Loucy (cell line): ENCODE results near the gene EIPR1.

ENCODE experiments used
- H2AFZ ChIP-seq: fragments of 200-600 bp; sonication (generic); 2 replicates; pipeline ENCODE4 v1.6.0; 2016; ENCODE audit warnings: antibody characterized with exemption, mild to moderate bottlenecking, low read length, moderate library complexity
- H3F3A ChIP-seq: fragments of 200-600 bp; 2 replicates; pipeline ENCODE4 v1.6.0; 2016; ENCODE audit warnings: antibody characterized with exemption, low read depth, mild to moderate bottlenecking
- H3K27me3 ChIP-seq: fragments of 200-600 bp; sonication (generic); 2 replicates; pipeline ENCODE4 v1.6.1; 2014; ENCODE audit warnings: low read length, mild to moderate bottlenecking; ENCODE audit not compliant: insufficient read depth, poor library complexity, severe bottlenecking
- H3K36me3 ChIP-seq: fragments of 200-600 bp; sonication (generic); 2 replicates; pipeline ENCODE4 v1.6.1; 2016; ENCODE audit warnings: low read length; ENCODE audit not compliant: insufficient read depth
- H3K4me1 ChIP-seq: fragments of 200-600 bp; sonication (generic); 2 replicates; pipeline ENCODE4 v1.5.1; 2014; ENCODE audit warnings: low read length, mild to moderate bottlenecking; ENCODE audit not compliant: insufficient read depth, poor library complexity, severe bottlenecking
- H3K4me2 ChIP-seq: fragments of 200-600 bp; sonication (generic); 2 replicates; pipeline ENCODE4 v1.6.0; 2014; ENCODE audit warnings: antibody characterized with exemption, low read length, low read depth, mild to moderate bottlenecking; ENCODE audit not compliant: poor library complexity, severe bottlenecking
- H3K4me3 ChIP-seq: fragments of 200-600 bp; sonication (generic); 2 replicates; pipeline ENCODE4 v1.5.1; 2014; ENCODE audit warnings: low read length, mild to moderate bottlenecking, mixed read lengths; ENCODE audit not compliant: poor library complexity, severe bottlenecking
- H3K79me2 ChIP-seq: fragments of 200-600 bp; sonication (generic); 2 replicates; pipeline ENCODE4 v1.6.1; 2014; ENCODE audit warnings: low read length; ENCODE audit not compliant: insufficient read depth
- H3K9ac ChIP-seq: fragments of 200-600 bp; sonication (generic); 2 replicates; pipeline ENCODE4 v1.6.0; 2014; ENCODE audit warnings: mild to moderate bottlenecking, low read depth, low read length, moderate library complexity; ENCODE audit not compliant: poor library complexity, severe bottlenecking
- H3K9me2 ChIP-seq: fragments of 200-600 bp; sonication (generic); replicated peaks from 2 replicates; pipeline ENCODE4 v1.6.1; 2016; ENCODE audit warnings: low read depth, low read length, mixed read lengths
- H3K9me3 ChIP-seq: fragments of 200-600 bp; sonication (generic); 2 replicates; pipeline ENCODE4 v1.6.1; 2014; ENCODE audit warnings: mild to moderate bottlenecking, antibody characterized with exemption, low read length, low read depth; ENCODE audit not compliant: insufficient read depth
- H4K20me1 ChIP-seq: fragments of 200-600 bp; sonication (generic); 2 replicates; pipeline ENCODE4 v1.6.0; 2014; ENCODE audit warnings: antibody characterized with exemption, low read length, mild to moderate bottlenecking; ENCODE audit not compliant: insufficient read depth, poor library complexity, severe bottlenecking
- EZH2phosphoT487 ChIP-seq: fragments of 200-600 bp; IDR thresholded peaks from 2 replicates; pipeline ENCODE4 v1.6.1; 2018; ENCODE audit warnings: antibody characterized with exemption, mild to moderate bottlenecking, moderate library complexity, borderline replicate concordance
- TF ChIP-seq, protein P1 (sequence below): fragments of 200-600 bp; sonication (generic); conservative IDR thresholded peaks from 2 replicates; pipeline ENCODE4 v1.5.1; 2014; ENCODE audit warnings: mild to moderate bottlenecking, antibody characterized with exemption, low read length

Gene EIPR1

DNA sequence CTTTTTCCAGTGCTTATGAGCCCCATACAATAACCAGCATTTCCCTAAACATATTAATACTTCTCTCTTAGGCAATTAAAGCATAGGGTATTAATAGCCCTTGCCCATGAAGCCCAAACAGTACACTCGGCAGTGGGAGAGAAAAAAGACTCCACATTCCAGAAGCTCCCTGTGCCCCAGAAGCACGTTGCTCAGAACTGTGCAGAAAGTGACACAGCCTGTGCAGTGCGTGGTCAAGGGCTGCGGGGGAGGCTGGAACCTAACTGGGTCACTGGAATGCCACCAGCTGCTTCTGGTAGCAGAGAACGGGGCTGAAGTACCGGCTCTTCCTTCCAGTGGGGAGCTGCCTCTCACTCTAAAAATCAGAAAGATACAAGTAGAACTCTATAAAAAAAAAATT, 32.7 kb downstream of the EIPR1 start:
- Histone ChIP-seq H3K9me3 (no peaks in the 10 kb centered on the region), H3K9ac (no peak overlapping the region), H3K4me1 (no peaks in the 10 kb centered on the region), H3K79me2 (no peaks in the 10 kb centered on the region), H3K9me2 (no peaks in the 10 kb centered on the region), H3F3A (no peaks in the 10 kb centered on the region), H3K27me3 (no peaks in the 10 kb centered on the region), H4K20me1 (no peaks in the 10 kb centered on the region), H3K36me3 (peaks cover 14% of the 10 kb centered on the region; the same call in 1 of the 2 replicates), H3K4me3 (no peak overlapping the region), H2AFZ (no peak overlapping the region), H3K4me2 (no peak overlapping the region)
- TF ChIP-seq EZH2phosphoT487, result no peak
- TF ChIP-seq, protein P1, sequence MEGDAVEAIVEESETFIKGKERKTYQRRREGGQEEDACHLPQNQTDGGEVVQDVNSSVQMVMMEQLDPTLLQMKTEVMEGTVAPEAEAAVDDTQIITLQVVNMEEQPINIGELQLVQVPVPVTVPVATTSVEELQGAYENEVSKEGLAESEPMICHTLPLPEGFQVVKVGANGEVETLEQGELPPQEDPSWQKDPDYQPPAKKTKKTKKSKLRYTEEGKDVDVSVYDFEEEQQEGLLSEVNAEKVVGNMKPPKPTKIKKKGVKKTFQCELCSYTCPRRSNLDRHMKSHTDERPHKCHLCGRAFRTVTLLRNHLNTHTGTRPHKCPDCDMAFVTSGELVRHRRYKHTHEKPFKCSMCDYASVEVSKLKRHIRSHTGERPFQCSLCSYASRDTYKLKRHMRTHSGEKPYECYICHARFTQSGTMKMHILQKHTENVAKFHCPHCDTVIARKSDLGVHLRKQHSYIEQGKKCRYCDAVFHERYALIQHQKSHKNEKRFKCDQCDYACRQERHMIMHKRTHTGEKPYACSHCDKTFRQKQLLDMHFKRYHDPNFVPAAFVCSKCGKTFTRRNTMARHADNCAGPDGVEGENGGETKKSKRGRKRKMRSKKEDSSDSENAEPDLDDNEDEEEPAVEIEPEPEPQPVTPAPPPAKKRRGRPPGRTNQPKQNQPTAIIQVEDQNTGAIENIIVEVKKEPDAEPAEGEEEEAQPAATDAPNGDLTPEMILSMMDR, result no peak

DNA sequence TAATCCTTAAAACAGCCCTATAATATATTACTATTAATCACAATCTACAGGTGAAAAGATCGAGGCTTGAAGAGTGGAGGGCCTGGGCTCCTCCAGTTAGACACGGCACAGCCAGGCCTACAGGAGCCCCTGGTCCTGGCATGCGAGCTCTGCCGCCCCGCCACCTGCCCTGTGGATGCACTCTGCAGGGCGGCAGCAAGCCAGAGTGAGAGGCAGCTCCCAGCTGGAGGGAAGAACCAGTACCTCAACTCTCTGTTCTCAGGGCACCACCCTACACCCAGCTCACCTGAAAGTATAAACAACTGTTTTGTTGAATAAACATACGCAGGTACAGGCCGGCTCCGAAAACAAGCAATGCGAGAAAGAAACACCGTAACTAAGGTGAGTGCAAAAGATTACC, 34.6 kb downstream of the EIPR1 start:
- H4K20me1 ChIP-seq, result no peaks in the 10 kb centered on the region
- H3K27me3 ChIP-seq, result no peaks in the 10 kb centered on the region
- no peaks in the 10 kb centered on the region for H3K79me2 ChIP-seq
- H3K9me3 ChIP-seq, result no peaks in the 10 kb centered on the region
- H3K4me2 ChIP-seq, result no peak overlapping the region
- no peak overlapping the region for H2AFZ ChIP-seq
- no peaks in the 10 kb centered on the region for H3K9me2 ChIP-seq
- H3K9ac ChIP-seq, result no peak overlapping the region
- no peaks in the 10 kb centered on the region for H3F3A ChIP-seq
- H3K4me1 ChIP-seq, result no peaks in the 10 kb centered on the region
- no peak for TF ChIP-seq EZH2phosphoT487
- TF ChIP-seq, protein P1, result no peak
- no peak overlapping the region for H3K4me3 ChIP-seq
- H3K36me3 ChIP-seq, result peaks cover 14% of the 10 kb centered on the region; the same call in 1 of the 2 replicates

DNA sequence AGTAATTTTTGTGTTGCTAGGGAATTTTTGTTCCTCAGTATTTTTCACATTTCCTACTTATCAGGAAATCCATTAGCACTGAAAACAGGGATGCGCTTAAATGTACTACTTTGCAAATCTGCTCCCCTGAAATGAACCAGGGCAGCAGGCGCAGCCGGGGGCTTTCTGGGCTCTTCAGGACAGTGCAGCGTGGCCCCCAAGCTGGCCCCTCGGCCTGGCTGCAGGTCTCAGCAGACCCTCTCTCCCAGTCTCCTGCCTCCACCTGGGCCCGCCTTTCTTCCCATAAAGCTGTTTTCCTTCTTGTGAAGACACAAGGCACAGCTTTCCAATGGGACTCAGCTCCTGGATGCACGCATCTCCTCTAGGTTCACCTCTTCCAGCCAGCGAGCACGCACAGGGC, 35.3 kb downstream of the EIPR1 start:
- H3K36me3 ChIP-seq, result peaks cover 17% of the 10 kb centered on the region; the same call in 1 of the 2 replicates
- H3F3A ChIP-seq, result no peaks in the 10 kb centered on the region
- H3K9ac ChIP-seq, result no peak overlapping the region
- no peak overlapping the region for H3K4me3 ChIP-seq
- no peaks in the 10 kb centered on the region for H3K4me1 ChIP-seq
- H3K9me2 ChIP-seq, result no peaks in the 10 kb centered on the region
- no peaks in the 10 kb centered on the region for H4K20me1 ChIP-seq
- TF ChIP-seq, protein P1, result no peak
- TF ChIP-seq EZH2phosphoT487, result no peak
- no peak overlapping the region for H3K4me2 ChIP-seq
- no peak overlapping the region for H2AFZ ChIP-seq
- H3K79me2 ChIP-seq, result no peaks in the 10 kb centered on the region
- H3K27me3 ChIP-seq, result no peaks in the 10 kb centered on the region
- no peaks in the 10 kb centered on the region for H3K9me3 ChIP-seq
